DMS 273 (cell line): ENCODE results near the gene SMPDL3A.

Source experiments
- DNase-seq: peaks from one replicate; lab custom pipeline; 2025; ENCODE audit not compliant: unreplicated experiment; lab: John Stamatoyannopoulos, UW

The SMPDL3A gene

DNA sequence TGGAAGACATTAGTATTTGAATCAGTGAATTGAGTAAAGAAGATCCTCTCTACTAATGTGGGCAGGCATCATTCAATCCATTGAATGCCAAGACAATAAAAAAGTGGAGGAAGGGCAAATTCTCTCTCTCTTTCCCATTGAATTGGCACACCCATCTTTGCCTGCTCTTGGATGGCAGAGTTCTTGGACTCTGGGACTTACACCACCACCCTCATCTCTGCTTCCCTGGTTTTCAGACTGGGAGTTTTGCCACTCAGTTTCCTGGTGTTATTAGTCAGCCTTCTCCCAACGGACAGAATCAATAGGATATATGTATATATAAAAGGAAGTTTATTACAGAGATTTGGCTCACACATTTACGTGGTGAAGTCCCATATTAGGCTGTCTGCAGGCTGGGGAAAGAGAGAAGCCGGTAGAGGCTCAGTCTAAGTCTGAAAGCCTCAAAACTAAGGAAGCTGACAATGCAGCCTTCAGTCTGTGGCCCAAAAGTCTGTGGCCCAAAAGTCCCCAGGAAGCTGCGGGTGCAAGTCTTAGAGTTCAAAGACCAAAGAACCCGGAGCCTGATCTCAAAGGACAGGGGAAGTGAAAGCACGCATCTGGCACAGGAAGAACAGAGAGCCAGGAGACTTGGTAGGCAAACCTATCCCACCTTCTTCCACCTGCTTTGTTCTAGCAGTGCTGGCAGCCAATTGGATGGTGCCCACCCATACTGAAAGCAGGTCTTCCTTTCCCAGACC is 64.4 kb downstream of the SMPDL3A start:
- DNase-seq: no peak
